ENCODE measurements around the gene PTPRS.

DNA sequence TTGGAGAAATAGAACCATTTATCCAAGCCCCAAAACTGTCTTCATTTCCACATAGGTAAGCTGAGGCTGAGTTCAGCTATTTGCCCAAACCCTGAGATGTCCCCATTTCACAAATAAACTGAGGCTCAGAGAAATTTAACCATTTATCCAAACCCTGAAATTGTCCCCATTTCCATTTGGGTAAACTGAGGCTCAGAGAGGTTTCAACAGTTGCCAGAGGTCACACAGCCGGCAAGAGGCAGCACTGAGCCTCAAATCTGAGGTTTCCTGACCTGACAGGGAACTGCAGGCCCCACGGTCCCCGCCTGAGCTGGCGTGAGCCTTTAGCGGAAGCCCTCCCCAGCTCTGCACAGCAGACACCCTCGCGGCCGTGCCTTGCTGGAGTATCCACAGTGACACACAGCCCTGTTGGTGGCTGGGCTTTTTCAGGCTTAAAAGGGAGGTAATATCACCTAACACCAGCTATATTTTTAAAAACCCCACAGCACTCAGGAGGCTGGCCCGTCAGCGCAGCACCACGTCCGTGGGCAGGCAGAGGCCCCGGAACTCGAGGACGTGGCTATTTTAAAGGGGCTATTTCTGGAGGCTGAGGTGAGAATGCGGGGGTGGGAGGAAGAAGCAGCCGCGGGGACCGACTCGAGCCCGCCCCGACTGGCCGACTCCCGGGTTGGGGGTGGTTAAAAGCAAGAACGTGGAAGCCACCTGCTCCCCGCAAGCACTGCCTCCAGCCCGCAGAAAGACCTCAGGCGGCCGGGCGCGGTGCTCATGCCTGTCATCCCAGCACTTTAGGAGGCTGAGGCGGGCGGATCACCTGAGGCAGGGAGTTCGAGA lies 18.5 kb downstream of the PTPRS start:
- TF ChIP-seq, protein P1, sequence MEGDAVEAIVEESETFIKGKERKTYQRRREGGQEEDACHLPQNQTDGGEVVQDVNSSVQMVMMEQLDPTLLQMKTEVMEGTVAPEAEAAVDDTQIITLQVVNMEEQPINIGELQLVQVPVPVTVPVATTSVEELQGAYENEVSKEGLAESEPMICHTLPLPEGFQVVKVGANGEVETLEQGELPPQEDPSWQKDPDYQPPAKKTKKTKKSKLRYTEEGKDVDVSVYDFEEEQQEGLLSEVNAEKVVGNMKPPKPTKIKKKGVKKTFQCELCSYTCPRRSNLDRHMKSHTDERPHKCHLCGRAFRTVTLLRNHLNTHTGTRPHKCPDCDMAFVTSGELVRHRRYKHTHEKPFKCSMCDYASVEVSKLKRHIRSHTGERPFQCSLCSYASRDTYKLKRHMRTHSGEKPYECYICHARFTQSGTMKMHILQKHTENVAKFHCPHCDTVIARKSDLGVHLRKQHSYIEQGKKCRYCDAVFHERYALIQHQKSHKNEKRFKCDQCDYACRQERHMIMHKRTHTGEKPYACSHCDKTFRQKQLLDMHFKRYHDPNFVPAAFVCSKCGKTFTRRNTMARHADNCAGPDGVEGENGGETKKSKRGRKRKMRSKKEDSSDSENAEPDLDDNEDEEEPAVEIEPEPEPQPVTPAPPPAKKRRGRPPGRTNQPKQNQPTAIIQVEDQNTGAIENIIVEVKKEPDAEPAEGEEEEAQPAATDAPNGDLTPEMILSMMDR (IDR thresholded peaks at IDR 0.05; ENCODE audit: extremely low read depth in 1 of 2, insufficient read depth in 1 of 2, low read depth in 1 of 2, low read length in 2 of 2), result no peak
- no peak for TF ChIP-seq FOS (IDR thresholded peaks at IDR 0.05; ENCODE audit: borderline replicate concordance, insufficient read depth, low read length)
- TF ChIP-seq EZH2 (IDR thresholded peaks at IDR 0.05; ENCODE audit: borderline replicate concordance, low read depth, low read length, severe bottlenecking), result no peak
- TF ChIP-seq, protein P2, sequence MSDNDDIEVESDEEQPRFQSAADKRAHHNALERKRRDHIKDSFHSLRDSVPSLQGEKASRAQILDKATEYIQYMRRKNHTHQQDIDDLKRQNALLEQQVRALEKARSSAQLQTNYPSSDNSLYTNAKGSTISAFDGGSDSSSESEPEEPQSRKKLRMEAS (IDR thresholded peaks at IDR 0.05; ENCODE audit: insufficient read depth, insufficient read length), result no peak
- no peak for TF ChIP-seq POLR2AphosphoS5 (IDR thresholded peaks at IDR 0.05; ENCODE audit: insufficient read depth, low read depth, low read length)
- no peak for TF ChIP-seq GATA2 (IDR thresholded peaks at IDR 0.05; ENCODE audit: insufficient read depth, insufficient read length, low read depth, low read length)
- no peak for TF ChIP-seq JUN (IDR thresholded peaks at IDR 0.05; ENCODE audit: borderline replicate concordance, insufficient read depth, insufficient read length, low read depth)
- no peak for TF ChIP-seq MYC (IDR thresholded peaks at IDR 0.05; ENCODE audit: low read depth, low read length)
- TF ChIP-seq POLR2A (IDR thresholded peaks at IDR 0.05; ENCODE audit: low read depth, low read length), result no peak

All from endothelial cell of umbilical vein (primary cell).